T-helper 1 cell (primary cell): ENCODE data around the gene KRT15.
"Not testable (repeated sequence)": the region's sequence is repeated elsewhere in the genome, so short reads cannot be mapped to it uniquely, and the experiment has no call there.

Source experiments
- DNase-seq, 5 donors: peaks; one replicate each; pipeline ENCODE4 v3.0.0-alpha.2; 2012 to 2020

KRT15 gene

DNA sequence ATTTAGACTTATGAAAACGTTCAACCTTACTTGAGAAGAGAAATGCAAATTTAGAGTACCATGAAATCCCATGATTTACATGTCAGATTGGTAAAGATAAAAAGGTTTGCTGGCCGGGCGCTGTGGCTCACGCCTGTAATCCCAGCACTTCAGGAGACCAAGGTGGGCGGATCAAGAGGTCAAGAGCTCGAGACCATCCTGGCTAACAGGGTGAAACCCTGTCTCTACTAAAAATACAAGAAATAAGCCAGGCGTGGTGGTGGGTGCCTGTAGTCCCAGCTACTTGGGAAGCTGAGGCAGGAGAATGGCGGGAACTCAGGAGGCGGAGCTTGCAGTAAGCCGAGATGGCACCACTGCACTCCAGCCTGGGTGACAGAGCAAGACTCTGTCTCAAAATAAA is 24.1 kb upstream of the KRT15 start:
- not testable (repeated sequence) for DNase-seq

DNA sequence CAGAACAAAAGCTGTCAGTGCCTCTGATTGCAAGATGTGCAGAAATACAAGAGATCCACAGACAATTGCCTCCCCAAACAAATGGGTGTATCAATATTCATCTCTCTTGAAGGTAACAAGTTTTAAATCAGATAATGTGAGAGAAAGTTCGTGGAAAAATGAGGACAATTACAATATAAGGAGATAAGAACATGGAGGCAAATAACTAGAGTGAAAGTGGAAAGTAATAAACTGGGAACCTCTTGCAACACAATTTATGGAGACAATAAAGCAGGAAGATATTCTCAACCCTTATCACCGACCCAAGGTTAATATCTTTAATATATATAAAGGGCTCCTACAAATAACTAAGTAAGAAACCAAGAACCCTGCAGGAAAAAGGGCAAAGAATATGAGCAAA is 23.7 kb upstream of the KRT15 start:
- DNase-seq, result no peak

- no peak for DNase-seq
These were observed 22.4 kb upstream of the KRT15 start for GRCh38 chr17:41540921-41541625.

GRCh38 chr17:41539979-41540701 is 21.4 kb upstream of the KRT15 start:
- DNase-seq, result no peak

GRCh38 chr17:41539071-41539492 is 20.4 kb upstream of the KRT15 start:
- DNase-seq, result no peak

- no peak for DNase-seq
These were observed 19.9 kb upstream of the KRT15 start for GRCh38 chr17:41538565-41538991.

DNA sequence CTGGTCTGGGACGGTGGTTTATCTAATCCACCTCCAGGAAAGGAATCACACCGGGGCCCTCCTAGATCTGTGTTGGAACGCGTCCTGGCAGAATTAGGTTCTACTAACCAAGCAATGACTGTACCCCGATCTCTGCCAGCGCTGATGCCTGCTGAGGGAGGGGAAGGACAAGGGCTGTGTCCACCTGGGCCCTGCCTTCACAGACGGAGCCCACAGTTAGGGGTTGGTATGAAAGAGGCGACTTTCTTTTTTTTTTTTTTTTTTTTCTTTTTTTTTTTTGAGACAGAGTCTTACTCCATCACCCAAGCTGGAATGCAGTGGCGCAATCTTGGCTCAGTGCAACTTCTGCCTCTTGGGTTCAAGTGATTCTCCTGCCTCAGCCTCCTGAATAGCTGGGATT is 19.3 kb upstream of the KRT15 start:
- no peak for DNase-seq

- DNase-seq, result no peak
These were observed 18.9 kb upstream of the KRT15 start for GRCh38 chr17:41537614-41537954.

DNA sequence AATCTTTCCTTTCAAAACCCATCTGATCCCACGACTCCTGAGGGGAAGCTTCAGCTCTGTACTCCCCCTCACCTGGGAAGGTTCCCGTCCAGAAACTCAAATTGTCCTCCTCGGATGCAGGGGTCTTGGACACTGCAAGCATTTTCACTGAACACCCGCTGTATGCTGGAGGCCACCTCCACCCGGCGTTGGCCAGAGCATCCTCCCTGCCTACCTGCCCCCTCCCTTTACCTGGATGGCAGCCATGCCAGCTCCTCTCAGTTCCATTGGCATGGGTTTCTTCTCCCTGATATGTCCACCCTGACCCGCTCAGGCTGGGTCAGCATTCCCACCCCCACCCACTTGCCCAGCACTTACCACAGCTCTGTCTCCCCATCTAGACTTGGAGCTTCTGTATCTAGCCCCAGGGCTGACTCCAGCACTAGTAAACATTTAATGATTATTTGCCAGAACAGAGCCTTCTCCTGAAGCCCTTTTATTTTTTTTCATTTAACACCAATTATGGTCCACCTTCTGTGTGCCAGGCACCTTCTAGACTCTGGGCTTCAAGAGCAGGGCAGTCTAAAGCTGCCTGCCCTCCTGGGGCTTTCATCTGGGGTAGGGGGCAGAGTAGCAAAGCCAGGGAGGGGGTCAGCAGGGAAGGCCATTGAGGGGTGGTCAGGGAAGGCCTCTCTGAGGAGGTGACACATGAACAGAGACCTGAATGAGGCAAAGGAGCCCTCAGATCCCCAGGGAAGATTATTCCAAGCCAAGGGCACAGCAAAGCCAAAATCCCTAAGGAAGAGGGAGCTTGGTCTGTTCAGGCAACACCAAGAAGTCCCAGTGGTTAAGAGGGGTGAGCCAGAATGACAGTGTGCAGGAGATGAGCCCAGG is 18.3 kb upstream of the KRT15 start:
- no peak for DNase-seq

- no peak for DNase-seq
These were observed 17.2 kb upstream of the KRT15 start for GRCh38 chr17:41535764-41536481.

DNA sequence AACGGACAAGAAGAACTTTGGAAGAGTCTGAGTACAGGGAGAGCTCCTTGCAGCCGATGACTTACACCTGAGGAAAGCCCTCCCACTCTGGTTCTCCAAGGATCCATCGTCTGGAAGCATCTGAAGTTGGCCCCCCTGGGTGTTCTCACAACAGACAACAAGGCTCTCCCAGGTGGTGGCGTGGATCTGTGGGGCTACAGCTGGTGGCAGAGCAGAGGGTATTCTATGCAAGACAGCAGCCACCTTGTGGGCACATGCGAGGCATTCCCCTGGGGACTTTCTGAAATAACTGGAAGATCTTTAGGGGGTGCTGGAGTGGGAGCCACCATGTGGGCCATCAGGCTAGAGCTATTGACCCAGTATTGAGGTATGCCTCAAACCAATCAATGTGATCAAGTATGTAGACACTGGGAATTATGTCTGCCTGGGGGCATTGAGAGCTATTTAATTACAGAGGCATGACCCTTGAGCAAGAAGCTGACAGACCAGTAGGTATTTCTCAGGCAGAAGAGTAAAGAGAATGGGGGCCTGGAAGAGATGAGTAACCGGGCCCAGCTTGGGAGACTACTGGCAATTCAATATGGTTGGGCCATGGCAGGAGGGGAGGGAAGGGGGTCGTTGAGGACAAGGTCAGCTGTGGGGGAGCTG is 16.3 kb upstream of the KRT15 start:
- no peak for DNase-seq

- no peak for DNase-seq
These were observed 14.9 kb upstream of the KRT15 start for GRCh38 chr17:41533613-41534012.

DNA sequence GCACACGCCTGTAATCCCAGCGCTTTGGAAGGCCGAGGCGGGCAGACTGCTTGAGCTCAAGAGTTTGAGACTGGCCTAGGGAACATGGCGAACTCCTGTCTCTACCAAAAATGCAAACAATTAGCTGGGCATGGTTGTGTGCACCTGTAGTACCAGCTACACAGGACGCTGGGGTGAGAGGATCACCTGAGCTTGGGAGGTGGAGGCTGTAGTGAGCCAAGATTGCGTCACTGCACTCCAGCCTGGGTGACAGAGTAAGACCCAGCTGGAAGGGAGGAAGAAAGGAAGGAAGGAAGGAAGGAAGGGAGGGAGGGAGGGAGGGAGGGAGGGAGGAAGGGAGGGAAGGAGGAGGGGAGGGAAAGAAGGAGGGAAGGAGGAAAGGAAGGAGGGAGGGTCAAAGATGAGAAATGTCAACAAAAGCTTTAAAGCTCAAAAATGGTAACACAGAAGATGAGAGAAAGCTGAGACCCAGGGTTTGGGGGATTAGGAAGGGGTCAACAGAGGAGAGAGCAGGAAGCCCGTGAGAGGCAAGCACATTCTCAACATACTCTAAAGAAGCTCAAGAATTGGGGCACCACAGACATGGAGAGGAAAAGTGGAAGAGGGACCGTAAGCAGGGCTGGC is 14.4 kb upstream of the KRT15 start:
- DNase-seq, result no peak

GRCh38 chr17:41531993-41532392 is 13.3 kb upstream of the KRT15 start:
- no peak for DNase-seq

DNA sequence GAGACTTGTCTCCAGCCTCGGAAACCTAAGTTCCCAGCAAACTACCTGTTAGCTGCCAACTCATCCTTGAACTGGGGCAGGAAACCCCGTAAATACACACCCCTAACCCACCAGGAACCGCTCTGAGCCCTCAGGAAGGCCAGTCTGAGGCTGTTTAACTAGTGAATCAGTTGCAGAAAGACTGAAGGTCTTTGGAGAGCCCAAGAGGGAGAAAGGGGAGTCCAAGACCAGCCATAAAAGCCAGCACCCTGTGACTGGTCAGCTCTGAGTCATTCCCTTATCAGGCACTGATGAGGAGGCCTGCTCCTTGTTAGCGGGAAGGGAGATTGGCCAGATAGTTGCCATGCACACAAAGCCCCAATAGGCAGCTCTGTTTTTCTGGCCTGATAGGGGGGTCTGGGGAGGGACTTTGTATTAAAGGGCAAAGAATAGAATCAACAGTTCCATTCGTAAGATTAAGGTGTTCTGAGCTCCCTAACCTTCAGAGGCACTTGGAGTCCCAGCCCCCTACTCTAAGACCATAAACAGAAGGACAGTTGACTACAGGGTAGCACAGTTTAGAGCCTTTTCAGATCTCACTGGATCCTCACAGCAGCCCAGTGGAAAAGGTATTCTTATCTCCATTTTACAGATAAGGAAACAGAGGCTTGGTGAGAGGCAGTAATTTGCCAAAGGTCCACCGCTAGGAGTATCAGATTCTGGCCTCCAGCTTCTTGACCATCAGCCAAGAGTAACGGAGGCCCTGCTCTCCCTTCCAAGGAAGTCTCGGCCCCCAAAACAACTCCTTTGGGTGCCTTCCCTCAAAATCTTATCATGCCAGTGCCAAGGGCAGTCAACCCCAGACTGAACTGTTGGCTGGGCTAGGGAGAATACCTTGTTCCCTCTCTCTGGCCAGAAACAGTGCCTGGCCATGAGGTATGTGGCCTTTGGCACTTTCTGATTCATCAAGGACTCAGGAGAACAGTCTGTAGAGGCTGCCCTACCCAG is 11.7 kb upstream of the KRT15 start:
- DNase-seq, result no peak

DNA sequence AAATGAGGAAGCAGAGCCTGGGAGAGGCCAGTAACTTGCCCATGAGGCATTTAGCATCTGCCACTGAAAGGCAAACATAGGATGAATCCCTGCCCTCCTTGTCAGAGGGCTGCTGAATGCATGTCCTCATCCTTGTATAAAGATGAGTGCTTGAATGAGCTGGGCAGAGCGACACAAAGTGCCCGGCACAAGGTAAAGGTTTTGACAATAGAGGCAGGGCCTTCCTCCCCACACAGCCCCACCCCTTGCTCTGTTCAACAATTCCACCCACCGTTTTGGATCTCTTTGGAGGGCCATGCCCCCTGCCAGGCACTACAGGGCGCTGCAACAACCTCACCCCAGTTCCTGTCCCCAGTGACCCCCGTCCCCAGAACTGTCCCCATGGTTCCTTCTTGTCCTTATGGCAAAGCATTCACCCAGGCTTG is 10.8 kb upstream of the KRT15 start:
- DNase-seq, result no peak

GRCh38 chr17:41528959-41529353 is 10.3 kb upstream of the KRT15 start:
- no peak for DNase-seq

DNA sequence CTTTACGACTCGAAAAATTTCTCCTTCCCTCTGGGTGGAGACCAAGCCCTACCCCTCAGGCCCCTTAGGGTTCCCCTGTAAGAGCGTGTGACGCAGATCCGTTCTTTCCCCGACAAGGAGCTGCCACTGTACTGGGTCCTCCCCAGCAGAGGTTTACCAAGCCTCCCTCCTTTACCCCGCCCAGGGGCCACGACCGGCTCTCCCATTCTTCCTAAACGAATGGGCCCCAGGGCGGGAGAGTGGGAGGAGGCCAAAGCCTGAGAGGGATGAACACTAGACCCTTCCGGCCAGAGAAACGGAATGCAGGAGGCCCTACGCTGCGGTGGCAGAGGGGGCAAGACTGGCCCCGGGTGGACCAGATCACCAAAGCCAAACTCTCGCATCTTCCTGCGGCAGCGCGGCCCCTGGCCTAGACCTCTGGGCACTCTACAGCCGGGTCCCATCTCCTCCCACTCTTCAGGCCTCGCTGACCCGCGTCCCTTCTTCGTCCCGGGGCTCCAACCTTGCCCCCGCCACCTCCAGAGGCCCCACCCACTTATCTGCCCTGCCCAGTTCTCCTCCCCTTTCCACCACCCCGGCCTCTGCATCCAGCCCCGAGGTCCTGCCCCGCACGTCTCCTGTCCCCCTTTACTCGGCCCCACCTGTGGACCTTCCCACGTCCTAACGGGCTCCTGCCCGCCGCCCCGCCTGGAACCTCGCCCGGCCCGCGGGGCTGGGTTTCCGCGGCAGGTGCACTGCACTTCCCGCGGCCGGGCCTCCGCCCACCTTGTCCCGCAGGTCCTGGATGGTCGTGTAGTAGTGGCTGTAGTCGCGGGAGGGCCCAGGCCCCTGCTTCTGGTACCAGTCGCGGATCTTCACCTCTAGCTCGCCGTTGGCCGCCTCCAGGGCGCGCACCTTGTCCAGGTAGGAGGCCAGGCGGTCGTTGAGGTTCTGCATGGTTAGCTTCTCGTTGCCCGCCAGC is 8.7 kb upstream of the KRT15 start:
- DNase-seq, result no peak

GRCh38 chr17:41524261-41524660 is 5.6 kb upstream of the KRT15 start:
- no peak for DNase-seq
